ENCODE data around the gene CLDN9.

The CLDN9 gene

GRCh38 chr16:3020247-3020603, 7.5 kb downstream of the CLDN9 start, which contains the start of gene TNFRSF12A:
Gene TNFRSF12A, plus strand, starts transcription at chr16:3020368. Its CDS starts 30 bp downstream, at chr16:3020398.
- no peak for FAIRE-seq

GRCh38 chr16:3020604-3021448, 8.1 kb downstream of the CLDN9 start:
- no peak for FAIRE-seq

DNA sequence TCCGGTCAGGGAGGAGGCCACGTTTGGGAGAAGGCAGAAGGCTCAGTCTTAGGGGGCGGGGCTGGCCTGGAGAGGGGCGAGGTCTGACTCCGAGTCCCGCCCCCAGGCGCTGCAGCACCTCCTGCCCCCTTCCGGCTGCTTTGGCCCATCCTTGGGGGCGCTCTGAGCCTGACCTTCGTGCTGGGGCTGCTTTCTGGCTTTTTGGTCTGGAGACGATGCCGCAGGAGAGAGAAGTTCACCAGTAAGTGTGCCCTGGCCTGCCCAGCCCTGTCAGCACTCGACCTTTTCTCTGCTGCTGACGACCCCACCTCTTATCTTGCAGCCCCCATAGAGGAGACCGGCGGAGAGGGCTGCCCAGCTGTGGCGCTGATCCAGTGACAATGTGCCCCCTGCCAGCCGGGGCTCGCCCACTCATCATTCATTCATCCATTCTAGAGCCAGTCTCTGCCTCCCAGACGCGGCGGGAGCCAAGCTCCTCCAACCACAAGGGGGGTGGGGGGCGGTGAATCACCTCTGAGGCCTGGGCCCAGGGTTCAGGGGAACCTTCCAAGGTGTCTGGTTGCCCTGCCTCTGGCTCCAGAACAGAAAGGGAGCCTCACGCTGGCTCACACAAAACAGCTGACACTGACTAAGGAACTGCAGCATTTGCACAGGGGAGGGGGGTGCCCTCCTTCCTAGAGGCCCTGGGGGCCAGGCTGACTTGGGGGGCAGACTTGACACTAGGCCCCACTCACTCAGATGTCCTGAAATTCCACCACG, 8.9 kb downstream of the CLDN9 start:
- FAIRE-seq: no peak

DNA sequence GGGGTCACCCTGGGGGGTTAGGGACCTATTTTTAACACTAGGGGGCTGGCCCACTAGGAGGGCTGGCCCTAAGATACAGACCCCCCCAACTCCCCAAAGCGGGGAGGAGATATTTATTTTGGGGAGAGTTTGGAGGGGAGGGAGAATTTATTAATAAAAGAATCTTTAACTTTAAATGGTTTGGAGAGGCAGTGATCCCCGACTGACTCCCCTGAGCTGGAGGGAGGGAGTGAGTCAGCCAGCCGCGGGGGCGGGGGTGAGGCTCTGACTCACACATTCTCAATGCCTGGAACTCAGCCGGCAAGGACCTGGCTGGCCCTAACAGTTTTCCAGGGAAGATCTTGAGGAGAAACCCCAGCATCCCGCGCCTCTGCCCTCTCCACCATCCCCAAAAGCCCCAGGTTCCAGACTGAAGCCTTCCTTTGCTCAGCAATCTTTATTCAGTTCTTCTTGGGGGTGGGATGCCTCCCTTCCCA, 9.5 kb downstream of the CLDN9 start:
- FAIRE-seq: peak; percentile 79

DNA sequence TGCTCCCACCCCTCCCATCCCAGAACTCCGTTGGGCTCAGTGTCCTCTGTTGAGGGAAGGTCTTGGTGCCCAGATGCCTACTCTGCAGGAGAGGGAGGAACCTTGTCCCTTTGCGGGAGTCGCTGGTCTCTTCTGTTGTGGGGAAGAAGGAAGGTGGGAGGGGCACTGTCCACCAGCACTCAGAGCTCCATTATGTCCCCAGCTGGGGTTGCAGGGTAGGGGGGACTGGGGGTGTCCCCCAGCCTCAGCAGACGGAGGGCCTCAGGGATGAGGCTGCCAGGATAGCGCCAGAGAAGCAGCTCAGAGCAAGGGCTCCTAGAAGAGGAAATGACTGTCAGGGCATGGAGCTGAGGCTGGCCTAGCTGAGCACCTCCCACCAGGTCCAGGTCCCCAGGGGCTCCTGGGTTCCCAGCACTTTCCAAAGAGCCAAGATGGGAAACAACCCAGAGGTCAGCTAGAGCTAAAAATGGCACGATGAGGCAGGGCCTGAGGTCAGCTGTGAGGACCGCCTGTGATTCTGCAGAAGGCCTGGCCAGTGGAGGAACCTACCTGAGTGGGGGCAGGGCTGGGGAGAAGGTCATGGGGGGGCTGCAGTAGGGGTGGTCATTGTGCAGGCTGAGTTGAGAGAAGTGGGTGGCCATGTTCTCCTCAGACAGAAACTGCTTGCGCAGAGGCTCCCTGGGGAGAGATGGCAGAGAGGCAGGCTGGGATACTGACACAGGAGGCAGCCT, 10.1 kb downstream of the CLDN9 start:
- FAIRE-seq: no peak

DNA sequence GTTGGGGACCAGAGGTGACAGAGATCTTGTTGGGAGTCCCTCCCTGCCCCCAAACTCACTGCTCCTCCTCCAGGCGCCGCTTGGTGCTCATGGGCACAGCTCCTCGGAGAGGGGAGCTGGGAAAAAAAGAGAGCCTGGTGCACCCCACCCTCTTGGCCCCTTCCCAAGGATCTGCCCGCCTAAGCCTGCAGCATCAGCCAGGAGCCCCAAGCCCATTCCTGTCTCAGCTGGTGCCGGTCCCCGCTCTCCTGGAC, 10.6 kb downstream of the CLDN9 start:
- no peak for FAIRE-seq

GRCh38 chr16:3023669-3024478, 11.2 kb downstream of the CLDN9 start, which contains the start of the genes HCFC1R1 and THOC6:
Gene HCFC1R1, minus strand, starts transcription at chr16:3023942. Its CDS starts 1 bp downstream, at chr16:3023941.
Gene THOC6, plus strand, starts transcription at chr16:3024035. Its CDS starts 292 bp downstream, at chr16:3024327.
- no peak for FAIRE-seq

GRCh38 chr16:3025032-3026002, 12.6 kb downstream of the CLDN9 start:
- no peak for FAIRE-seq

DNA sequence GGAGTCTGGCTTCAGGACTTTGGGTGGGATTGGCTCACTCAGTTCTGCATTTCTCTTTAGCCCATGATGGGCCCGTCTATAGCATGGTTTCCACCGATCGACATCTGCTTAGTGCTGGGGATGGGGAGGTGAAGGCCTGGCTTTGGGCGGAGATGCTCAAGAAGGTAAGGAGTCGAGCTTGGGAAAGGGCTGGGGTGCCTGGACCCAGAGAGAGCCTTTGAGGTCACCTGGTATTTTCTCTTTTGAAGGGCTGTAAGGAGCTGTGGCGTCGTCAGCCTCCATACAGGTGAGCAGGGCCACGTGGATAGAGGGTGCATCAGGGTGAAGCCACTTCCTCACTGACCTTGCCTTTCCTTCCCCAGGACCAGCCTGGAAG, 13.3 kb downstream of the CLDN9 start:
- no peak for FAIRE-seq

- FAIRE-seq: no peak
Observed at GRCh38 chr16:3026609-3027488, 14.1 kb downstream of the CLDN9 start.

DNA sequence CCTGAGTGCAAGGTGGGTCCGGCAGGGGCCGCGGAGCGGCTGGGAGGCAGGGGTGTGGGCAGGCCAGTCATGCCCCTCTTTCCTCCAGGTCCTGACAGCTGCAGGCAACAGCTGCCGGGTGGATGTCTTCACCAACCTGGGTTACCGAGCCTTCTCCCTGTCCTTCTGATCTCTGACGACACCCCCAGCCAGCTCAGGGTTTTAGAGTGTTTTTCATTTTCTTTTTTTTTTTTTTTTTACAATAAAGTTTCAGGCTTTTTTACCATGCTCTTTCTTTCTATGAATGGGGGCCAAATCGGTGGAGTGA, 14.7 kb downstream of the CLDN9 start:
- FAIRE-seq: no peak

DNA sequence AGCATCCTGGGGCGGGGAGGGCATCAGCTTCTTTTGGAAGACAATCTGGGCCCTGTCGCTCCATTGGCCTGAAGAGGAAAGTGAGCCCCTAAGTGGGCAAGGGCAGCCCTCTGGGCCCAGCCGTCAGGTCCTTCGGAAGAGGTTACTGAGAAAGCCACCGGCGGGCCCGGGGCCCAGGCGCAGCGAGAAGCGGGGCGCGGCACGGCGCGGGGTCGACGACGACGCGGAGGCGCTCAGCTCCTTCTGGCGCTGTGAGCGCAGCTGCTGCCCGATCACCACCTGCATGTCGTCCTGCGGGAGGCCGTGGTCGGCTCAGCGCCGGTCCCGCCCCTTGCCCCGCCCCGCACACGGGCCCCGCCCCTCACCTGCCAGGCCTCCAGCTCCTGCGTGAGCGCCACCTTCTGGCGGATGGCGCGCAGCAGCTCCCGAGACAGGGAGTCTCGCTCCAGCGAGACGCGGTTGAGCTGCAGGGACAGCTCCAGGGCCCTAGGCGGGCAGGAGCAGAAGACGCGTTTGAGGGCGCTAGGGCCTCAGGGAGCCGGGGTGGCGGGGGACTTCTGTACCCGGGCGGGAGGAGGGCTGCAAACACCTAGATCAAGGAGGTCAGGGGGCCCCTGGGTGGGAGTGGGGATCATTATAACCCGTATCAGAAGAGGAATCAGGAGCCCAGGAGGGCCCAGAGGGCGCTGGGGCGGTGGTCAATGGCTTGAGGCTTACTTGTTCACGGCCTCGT, 15.4 kb downstream of the CLDN9 start:
- FAIRE-seq: no peak

GRCh38 chr16:3028716-3029319, 16.1 kb downstream of the CLDN9 start:
- no peak for FAIRE-seq

DNA sequence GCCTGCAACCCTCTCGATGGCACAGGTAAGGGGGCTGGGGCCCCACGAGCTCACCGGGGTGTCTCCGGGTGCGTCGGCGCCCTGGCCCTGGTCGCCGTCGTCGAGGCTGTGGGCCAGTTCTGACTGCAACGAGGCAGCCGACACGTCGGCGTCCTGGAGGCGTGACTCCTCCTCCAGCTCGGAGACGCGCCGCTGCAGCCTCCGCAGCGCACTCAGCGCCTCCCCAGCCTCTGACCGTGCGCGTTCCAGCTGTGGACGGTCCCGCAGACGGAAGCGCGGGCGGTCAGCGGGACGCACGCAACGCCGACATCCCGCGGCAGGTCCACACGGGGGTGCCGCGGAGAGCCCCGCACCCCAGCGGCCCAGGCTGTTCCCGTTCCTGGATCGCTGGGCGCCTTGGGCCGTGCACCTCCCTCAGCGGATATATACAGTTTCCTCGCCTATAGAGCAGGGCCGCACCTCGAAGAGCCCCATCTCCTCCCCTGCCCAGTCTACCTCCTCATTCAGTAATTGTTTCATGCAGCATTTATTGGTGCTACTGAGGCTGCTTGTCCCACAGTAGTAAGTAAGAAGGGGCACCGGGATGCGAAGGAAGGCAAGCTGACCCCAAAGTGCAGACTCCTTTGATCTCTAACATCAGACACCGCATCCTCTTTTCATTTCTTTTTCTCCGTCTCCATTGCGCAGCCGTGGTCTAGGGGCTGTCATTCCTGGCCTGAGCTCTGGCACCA, 16.9 kb downstream of the CLDN9 start:
- FAIRE-seq: no peak

DNA sequence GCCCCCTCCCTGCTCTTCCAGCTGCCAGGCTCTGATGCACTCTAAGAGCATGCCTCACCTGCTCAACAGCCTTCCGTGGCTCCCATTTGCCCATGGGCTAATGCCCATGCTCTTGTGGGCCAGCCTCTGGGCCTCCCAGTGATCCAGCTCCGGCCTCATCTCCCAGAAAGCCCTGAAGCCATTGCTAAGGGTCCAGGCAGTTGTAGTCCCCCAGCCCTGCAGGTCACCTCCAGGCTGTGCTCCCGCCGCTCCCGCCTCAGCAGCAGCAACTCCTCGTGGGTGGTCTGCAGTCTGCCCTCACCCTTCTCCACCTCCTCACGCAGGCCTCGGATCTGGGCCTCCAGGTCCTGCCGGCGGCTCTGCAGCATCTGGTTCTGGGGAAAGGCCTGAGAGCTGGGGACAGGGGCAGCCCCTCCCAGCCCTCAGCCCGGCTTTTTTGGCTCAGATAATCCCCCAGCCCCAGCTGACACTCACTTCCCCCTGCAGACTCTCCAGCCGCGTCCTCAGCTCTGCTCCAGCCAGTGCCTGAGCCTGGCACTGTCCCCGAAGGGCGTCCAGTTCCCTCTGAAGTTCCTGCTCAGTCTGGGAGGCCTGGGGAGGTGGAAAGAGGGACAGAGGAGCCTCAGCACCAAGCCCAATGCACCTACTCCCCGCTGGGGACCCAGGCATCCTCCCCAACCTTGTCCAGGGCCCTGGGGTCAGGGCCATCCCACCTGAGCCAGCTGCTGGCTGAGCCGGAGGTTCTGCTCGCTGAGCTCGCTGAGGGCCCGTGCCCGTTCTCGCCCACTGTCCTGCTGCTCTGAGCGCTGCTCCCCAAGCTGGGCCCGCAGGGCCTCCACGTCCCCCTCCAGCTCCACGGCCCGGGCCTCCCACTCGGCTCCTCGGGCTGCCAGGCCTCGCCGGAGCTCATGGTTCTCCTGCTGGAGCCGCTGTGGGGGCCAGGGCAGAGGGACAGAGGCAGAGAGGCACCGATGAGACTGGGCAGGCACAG, 17.8 kb downstream of the CLDN9 start:
- FAIRE-seq: no peak

DNA sequence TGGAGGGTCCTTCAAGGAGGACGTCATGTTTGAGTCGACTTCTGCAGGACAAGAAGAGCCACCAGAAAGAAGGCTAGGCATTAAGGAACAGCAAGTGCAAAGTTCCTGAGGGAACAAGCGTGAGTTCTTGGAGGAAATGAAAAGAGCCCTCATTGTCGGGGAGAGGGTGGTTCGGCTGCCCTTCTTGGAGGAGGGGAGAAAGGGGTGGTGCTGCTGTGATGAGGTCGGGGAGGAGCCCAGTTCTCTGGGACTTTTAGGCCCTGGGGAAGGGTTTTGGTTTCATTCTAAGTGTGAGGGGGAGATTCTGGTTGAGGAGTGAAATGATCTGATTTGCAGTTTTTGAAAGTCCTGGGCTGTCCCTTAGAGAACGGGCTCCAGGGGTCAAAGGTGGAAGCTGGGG, 19.9 kb downstream of the CLDN9 start:
- no peak for FAIRE-seq

DNA sequence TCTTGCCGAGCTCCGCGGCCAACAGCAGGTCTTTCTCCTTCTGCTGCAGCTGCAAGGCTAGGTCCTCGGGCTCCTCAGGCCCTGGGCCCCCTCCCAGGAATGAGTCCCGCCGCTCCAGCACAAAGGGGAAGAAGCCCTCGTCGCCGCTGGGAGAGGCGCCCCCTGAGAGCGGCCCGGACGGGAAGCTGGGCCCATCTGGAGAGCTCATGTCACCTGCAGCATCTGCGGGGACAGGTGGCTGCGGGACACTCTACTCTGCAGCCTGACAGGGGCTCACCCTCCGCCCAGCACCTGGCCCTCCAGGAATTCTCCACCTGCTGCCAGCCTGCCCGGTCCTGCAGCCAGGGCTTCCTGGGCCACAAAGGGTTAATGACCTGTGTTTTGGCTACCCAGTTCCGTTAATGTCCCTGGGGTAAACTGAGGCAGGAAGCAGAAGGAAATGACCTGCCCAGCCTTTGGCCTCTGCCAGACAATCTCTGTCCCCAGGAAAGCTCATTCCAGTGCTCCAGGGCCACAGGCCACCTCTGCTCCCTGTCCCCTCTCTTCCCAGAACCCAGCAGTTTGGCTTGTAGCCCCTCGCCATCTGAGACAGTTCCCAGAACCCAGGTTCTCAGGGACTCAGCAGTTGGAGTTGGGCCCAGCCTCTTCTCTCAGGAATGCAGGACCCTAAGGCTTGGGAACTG, 22.7 kb downstream of the CLDN9 start:
- no peak for FAIRE-seq
